GM12875 (cell line): ENCODE data around the gene CD79A.
A peak's percentile ranks its signal among the peaks of the same experiment; 100 is the strongest.

Source experiments
- H3K4me3 ChIP-seq: one replicate; pipeline ENCODE4 v1.5.1; 2011; ENCODE audit warnings: low read depth, low read length, control low read depth
- TF ChIP-seq, protein P1 (sequence below): IDR thresholded peaks from 2 replicates; pipeline ENCODE4 v1.5.1; 2011; ENCODE audit warnings: low read depth, mild to moderate bottlenecking, control low read depth, inconsistent platforms, low read length, moderate library complexity, borderline replicate concordance; ENCODE audit not compliant: insufficient read depth

The CD79A gene

DNA sequence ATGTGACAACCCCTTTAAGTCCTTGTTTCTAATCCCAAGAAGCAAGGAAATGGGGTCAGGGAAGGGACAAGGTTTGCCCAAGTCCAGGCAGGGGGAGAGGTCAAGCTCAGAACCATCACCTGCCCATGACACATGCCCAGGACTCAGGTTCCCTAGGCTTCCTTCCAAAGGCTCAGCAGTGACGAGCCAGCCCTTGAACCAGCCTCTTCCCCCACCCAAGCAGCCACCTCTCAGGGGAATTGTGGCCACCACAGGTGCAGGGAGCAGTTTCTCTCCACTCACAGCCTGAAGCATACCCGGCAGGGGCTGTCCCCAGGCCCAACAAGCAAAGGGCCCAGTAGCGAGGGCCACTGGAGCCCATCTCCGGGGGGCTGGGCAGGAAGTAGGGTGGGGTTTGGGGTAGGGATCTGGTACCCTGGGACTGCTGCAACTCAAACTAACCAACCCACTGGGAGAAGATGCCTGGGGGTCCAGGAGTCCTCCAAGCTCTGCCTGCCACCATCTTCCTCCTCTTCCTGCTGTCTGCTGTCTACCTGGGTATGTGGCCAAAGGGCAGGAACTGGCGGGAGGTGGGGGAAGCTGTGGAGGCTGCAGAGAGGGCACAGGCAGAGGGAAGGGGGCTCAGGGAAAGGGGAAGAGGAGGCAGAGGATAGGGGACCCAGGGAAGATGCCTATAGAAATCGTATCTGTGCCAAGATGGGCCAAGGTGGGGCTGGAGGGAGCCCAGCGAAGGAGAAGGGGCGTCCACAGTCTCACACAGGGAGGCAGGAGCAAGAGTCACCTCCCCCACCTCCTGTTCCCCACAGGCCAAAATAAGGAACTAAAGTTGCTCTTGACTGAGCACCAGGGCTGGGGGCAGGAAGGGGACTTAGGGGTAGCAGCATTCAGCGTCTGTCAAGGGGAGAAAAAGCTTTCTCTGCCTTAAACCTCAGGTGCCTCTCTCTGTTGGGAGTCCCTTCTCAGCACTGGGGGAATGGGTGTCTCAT is at the start of gene CD79A:
Gene CD79A, plus strand, starts transcription at position 433 of the 986 bp plus-strand sequence. Its CDS starts 26 bp downstream, at position 459.
- peak within 1 kb of the TSS; percentile 77 for H3K4me3 ChIP-seq
- TF ChIP-seq, protein P1, sequence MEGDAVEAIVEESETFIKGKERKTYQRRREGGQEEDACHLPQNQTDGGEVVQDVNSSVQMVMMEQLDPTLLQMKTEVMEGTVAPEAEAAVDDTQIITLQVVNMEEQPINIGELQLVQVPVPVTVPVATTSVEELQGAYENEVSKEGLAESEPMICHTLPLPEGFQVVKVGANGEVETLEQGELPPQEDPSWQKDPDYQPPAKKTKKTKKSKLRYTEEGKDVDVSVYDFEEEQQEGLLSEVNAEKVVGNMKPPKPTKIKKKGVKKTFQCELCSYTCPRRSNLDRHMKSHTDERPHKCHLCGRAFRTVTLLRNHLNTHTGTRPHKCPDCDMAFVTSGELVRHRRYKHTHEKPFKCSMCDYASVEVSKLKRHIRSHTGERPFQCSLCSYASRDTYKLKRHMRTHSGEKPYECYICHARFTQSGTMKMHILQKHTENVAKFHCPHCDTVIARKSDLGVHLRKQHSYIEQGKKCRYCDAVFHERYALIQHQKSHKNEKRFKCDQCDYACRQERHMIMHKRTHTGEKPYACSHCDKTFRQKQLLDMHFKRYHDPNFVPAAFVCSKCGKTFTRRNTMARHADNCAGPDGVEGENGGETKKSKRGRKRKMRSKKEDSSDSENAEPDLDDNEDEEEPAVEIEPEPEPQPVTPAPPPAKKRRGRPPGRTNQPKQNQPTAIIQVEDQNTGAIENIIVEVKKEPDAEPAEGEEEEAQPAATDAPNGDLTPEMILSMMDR = no peak

DNA sequence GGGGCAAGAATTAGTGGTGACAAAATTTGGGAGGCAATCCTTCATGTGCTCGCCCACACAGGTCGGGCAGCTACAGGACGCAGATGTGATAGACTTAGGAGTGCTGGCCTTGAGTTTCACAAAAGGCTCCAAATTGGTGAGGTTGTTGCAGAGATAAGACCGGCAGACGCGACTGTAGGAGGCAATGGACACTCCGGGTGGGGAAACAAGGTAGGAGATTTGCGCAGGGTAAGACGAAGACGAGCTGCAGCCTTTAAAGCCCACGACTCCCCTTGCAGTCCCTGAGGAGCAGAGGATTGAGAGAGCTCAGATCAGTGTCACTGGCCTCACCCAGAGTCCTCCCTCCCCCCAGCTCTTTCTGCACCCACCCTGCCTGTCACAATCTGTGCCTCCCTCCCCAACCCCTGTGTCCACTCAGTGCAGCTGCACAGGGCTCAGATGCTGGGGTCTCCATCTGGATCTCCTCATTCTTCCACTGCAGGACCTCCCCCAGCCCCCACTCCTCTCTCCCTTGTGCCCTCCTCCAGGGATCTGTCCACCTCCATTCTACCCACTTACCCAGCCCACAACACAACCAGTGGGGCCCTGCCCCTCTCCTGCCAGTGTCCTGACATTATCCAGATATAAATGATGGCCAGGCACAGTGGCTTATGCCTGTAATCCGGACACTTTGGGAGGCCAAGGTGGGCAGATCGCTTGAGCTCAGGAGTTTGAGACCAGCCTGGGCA is 38.9 kb upstream of the CD79A start:
- TF ChIP-seq, protein P1 = no peak
- no peak overlapping the region for H3K4me3 ChIP-seq

DNA sequence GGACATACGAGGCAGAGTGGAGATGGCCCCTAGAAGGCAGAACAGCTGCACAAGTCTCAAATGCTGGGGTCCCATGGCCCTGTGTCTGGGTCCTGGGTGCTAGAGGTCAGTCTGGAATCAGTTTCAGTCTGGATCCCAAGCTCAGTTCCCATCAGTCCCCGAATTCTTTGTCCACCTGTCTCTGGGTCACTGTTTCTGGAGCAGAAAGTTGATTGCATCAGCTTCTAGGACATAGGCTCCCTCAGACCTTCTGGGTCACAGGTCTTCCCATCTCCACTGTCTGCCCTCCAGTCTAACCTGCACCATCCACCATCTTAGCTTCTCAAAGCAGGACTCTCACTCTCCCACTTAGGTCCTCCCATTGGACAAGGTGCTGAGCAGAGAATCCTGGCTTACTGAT is 37.9 kb upstream of the CD79A start:
- TF ChIP-seq, protein P1 = no peak
- no peak overlapping the region for H3K4me3 ChIP-seq

DNA sequence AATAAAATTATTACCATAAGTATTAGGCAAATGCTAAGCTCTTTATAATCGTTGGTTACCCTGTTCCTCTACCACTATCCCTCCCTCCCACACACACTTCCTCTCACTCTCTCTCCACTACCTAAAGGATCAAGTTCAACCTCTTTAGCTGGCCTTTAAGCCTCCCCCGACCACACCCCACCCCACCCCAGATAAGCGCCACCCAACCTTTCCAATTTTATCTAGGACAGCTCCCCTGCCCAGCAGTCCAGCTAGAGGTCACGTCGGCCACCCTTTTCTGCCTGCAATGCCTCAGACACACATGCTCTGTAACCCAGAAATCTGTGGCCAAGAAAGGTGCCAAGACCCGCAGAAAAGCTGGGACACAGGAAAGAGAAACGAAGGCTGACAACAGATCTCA is 33.7 kb upstream of the CD79A start:
- H3K4me3 ChIP-seq = no peak overlapping the region
- TF ChIP-seq, protein P1 = no peak

DNA sequence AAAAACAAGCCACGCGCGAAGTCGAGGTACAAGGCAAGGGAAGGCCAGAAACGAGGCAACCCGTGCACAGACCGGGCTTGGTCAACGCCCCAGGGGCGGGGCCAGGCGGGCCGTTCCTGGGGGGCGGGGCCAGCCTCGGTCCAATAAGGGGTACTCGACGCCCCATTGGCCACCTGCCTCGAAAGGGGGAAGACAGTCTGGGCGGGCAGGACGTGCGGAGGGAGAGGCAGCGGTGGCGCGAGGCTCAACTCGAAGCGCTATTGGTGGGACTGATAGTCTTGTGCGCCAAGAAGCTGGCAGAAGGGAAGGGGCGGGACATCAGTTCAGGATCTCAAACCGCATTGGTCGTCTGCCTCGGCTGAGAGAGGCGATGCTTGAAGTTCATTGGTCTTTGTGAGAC is 32.5 kb upstream of the CD79A start, which contains the start of gene LYPD4:
Gene LYPD4, minus strand, starts transcription at position 83 of the 400 bp plus-strand sequence. CDS start 5,398 bp downstream, outside the sequence.
- no peak within 1 kb of the TSS for H3K4me3 ChIP-seq
- TF ChIP-seq, protein P1 = no peak

DNA sequence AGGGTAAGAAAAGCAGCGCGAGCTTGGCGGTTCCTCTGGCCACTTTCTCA is 32.3 kb upstream of the CD79A start, which contains the start of gene DMRTC2:
Gene DMRTC2, plus strand, starts transcription at position 42 of the 50 bp plus-strand sequence. CDS start 2,387 bp downstream, outside the sequence.
- TF ChIP-seq, protein P1 = no peak
- no peak within 1 kb of the TSS for H3K4me3 ChIP-seq

DNA sequence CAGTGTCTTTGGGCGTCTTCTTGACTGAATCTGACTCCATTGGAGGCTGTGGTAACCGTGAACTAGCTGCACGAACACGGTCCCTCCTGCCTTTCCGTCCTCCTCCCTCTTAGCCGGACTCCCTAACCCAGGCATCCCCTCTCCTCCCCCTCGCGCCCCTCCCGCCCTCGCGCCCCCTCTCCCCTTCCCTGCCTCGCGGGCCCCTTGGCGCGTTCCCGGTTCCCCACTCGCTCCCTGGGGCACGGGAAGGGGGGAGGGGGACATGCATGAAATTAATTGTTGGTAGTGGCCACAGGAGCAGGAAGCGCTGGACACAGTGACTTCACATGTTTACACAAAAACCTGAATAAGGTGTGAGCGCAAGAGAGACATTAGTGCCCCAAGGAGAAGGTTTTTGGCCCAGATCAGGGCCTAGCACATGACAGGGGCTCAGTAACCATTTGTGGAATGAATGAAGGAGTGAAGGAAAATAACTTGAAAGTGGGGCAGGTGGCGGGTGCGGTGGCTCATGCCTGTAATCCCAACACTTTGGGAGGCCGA is 32.0 kb upstream of the CD79A start:
- no peak overlapping the region for H3K4me3 ChIP-seq
- TF ChIP-seq, protein P1 = no peak
